T-helper 2 cell treated with Interferon-gamma antibody and Interleukin-4, amounts not matched to agents 100 ng/mL and 5 ng/mL, for 36 hours (primary cell): Measurements from ENCODE around the gene IGSF3. TPM values are rescaled to one million over a fixed set of nuclear protein-coding genes. Genes with fewer than 3 reads are reported as not detected.
"Not testable (repeated sequence)": the region's sequence is repeated elsewhere in the genome, so short reads cannot be mapped to it uniquely, and the experiment has no call there.

ENCODE experiments used
- intact Hi-C: fragments of 100-400 bp; cut with micrococcal nuclease; formaldehyde crosslinking; loops from one replicate; pipeline ENCODE4 v1.15.1; 2023
- total RNA-seq: library from RNA; stranded (reverse); gene quantifications from 2 replicates; pipeline ENCODE4 v1.2.3, GENCODE V29; 2022

IGSF3 gene
- total RNA-seq, 1 donor from 2014 or later = 0.82 TPM

DNA sequence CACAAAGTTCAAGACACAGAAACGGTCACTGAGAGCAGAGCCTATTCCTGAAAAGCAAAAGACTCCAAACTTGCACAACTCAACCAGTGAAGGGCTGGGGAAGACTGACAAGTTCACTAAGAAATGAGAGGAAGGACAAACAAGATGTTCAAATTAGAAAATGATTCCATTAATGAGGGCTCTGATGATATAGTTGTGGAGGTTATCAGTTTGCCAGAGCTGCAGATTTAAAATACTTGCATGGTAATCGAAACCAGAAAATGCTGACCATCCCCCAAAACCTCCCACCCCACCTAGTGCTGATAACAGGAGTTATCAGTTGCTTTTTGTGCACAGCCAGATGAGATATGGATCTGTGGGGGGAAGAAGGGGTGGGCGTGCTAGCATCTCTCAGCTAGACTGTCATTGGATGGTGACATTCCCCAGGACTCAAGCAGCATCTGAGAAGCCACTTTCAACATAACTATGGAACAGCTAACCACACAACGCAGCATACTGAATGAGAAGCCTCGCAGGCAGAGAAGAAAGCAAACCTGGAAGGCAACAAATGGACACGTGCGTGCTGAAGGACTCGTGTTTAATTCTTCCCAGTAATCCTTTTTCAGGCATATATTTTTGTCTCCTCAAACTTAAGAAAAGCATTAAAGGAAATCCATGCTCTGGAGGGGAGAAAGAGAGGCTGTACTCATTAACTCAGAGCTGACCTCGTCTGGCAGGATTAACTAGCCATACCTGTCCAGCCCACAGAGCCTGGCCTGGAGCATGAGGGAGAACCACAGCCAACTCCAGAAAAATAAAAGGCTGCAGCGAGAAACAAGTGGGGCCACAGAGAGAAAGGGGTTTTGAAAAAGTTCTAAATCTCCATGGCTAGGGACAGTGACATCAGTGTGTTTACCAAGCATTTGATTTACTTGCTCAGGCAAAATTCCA lies 35.3 kb downstream of the IGSF3 start:
- intact Hi-C loops = not testable (repeated sequence)

DNA sequence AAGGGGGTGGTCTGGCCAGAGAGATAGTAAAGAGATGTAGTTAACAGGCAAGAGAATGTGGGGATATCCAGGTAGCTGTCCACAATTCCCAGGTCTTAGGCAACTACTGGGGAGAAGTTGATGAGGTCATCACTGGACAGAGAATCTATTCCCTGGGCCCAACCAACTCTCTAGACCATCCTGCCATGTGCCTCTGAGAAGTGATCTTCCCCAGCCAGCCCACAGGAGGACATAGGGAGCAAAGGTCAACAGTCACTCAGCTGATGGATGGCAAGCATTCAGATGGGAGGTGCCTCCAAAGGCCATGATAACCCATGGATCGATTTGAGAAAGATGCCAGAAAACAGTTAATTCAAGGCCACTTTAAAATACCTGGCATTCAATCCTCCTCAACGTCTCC lies 36.0 kb downstream of the IGSF3 start:
- intact Hi-C loops = not testable (repeated sequence)

DNA sequence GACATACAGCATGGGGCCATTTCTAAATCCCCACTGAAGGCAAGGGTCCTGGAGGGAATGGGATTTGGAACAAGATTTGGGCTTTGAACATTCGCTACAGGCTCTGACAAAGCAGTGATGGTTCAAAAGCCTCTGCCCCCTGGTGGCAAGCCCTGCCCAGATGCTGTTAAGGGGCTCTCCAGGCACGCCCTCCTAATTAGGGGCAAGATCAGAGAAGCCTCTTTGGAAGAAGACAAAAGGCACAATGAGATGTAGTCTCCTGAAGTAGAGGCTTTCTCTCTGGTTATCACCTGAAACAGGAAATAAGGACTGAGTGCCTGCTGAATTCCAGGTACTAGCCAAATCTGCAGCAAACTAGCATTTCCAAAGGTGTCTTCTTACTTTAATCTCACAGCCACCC lies 37.5 kb downstream of the IGSF3 start:
- intact Hi-C loops = not testable (repeated sequence)

DNA sequence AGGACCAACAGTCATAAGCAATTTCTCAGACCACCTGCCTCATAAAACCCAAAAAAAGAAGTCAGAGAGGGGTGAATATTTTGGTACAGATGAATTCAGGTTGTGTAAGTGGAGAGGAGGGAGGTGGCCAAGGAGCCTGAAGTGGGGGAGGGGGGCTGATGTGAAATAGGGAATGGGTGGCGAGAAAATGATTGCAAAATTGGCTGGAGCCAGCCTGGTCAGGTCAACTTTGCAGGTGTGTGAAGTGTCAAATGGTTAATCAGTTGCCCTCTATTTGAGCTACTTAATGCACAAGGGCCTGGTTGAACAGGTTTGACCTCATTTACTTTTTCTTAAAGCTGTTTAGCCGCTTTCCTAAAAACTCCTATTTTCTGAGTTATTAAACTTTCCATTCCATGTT lies 38.1 kb downstream of the IGSF3 start:
- intact Hi-C loops = not testable (repeated sequence)

DNA sequence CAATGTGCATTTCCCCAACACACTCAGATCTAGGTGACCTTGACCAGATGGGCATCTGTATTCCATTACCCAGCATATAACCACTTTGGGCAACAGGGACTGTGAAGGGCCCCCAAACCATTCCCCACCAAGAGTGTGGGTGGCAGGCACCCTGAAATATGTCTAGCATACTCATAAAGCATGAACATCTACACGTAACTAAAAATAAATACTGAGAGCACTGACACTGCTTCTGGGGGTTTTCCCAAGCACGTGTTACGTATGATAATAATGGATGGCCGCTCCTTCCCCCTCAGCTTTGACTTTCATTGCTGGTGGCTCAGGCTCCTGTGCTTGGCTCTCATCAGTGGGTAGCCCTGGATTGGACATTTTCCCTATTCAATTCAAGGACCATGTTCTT lies 39.1 kb downstream of the IGSF3 start:
- intact Hi-C loops = no loop called here

DNA sequence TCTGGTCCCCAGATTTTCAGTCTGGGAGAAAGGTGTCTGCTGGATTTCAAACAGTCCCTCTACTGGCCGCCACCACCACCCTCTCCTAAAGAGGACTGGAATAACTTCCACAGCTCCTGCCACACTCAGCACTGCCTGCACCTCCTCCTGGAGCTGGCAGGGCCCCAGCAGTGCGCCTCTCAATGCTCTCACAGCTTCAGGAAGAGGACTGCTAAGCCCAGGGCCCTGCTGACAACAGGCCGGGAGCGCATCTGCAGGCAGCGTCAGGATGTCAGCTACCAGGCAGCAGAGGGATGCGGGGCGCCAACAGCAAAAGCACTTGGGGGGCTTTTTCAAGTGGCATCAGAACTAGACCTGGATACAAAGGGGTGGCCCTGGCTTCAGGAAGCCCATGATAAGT lies 40.2 kb downstream of the IGSF3 start:
- intact Hi-C loops = not testable (repeated sequence)

DNA sequence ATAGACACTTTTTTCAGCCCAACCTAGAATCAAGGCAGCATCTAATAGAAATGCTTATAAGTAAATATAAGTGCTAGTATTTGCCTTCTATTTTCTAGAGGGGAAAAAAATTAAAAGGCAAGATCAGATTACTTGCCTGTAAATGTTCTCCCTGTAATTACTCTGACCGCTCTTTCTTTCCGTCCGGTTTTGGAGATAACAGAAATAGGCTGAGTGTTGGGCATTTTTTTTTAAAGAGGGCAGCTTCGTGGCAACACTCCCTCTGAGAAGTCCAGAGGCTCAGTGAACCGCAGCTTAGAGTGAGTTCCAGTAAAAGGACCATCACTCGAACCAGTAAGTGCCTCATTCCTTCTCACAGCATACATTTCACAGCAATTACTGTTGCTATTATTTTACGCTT lies 40.6 kb downstream of the IGSF3 start:
- intact Hi-C loops = not testable (repeated sequence)

GRCh38 chr1:116625155-116625554 lies 42.4 kb downstream of the IGSF3 start:
- intact Hi-C loops = not testable (repeated sequence)

DNA sequence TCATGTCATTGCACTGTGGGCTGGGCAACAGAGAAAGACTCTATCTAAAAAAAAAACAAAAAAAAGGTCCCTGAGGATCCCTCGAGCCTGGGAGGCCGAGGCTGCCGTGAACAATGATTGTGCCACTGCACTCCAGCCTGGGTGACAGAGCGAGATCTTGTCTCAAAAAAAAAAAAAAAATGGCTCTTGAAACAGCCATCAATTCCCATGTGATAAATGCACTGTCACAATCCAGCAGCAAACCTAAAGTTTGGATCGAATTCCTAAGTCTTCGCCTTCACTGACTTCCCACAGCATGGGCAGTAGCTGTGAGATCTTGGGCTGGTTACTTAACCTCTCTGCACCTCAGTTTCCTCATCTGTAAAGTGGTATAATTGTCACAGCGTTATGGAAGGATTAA lies 43.5 kb downstream of the IGSF3 start:
- intact Hi-C loops = no loop called here

GRCh38 chr1:116622496-116622895 lies 45.0 kb downstream of the IGSF3 start:
- intact Hi-C loops = not testable (repeated sequence)

- intact Hi-C loops = not testable (repeated sequence)
Observed at GRCh38 chr1:116621756-116622155, 45.8 kb downstream of the IGSF3 start.

GRCh38 chr1:116620392-116620791 lies 47.1 kb downstream of the IGSF3 start:
- intact Hi-C loops = not testable (repeated sequence)

DNA sequence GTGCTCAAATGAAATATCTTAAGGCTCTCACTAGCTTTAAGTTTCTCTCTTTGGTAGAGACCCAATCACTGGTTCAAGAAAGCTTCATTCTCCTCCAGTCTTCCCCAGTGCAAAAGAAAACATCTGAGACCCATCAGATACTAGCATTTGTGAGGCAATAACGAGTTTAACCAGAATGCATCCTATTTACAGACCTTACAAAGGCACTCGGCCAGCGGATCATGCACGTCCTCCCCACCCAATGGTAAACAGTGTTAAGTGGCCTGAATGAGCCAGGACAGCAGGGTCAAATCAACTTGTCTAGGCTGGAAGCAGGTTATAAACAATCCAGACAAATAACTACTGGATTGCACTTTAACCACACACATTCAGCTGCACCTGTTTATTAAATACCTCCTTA lies 48.4 kb downstream of the IGSF3 start:
- intact Hi-C loops = not testable (repeated sequence)

GRCh38 chr1:116617808-116618207 lies 49.7 kb downstream of the IGSF3 start:
- intact Hi-C loops = not testable (repeated sequence)

- intact Hi-C loops = not testable (repeated sequence)
Observed at GRCh38 chr1:116613825-116614224, 53.7 kb downstream of the IGSF3 start.

- intact Hi-C loops = not testable (repeated sequence)
Observed at GRCh38 chr1:116609801-116610371, 57.6 kb downstream of the IGSF3 start.

DNA sequence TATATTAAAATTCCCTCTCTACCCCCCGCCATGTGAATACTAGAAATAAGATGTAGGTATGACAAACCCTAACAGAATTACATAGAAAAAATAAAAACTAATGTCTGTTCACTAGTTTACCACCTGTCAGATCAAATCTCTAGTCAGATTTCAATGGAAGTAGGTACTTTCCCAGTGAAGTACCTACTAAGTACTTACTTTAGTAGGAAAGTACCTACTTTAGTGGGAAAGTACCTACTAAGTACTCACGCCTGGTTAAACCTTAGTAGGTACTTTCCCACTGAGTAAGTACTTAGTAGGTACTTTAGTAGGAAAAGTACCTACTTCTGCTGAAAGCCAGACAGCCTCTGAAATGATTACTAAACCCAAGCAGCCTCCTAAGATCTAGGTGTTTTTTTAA lies 58.7 kb downstream of the IGSF3 start:
- intact Hi-C loops = not testable (repeated sequence)

DNA sequence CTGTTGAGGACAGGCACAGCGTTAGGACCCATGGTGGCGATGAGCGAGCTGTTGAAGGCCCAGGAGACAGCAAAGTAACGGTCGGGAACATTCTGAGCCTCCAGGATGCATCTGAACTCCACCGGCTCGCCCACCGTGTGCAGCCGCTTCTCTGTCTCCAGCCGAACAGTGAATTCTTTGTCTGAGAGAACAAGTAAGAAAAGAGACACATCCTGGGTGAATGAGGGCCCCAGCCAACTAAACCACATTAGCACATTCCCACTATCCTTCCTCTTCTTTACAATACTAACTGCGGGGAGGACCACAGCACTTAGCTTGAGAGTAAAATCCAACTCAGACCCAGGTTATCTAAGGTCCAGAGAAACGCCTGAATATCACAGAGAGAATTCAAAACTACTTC lies 59.4 kb downstream of the IGSF3 start:
- intact Hi-C loops = not testable (repeated sequence)

DNA sequence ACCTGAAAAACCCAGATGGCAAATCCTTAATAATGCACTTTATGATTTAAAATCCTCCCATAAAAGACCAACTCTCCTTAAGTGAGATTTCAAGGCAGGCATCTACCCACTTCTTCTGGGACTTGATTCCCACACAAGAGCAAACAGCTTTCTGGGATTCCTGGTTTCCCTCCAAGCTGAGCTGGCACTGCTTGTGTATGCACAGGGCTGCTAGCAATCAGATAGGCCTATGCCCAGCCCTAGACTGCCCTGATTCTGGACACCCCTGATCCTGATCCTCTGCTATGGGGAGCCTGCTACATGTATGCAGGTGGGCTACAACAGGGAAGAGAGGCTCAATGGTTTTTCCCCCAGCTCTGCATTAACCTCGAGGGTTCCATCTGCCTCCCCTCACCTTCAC lies 60.1 kb downstream of the IGSF3 start:
- intact Hi-C loops = not testable (repeated sequence)

GRCh38 chr1:116606067-116606466 lies 61.5 kb downstream of the IGSF3 start:
- intact Hi-C loops = not testable (repeated sequence)

DNA sequence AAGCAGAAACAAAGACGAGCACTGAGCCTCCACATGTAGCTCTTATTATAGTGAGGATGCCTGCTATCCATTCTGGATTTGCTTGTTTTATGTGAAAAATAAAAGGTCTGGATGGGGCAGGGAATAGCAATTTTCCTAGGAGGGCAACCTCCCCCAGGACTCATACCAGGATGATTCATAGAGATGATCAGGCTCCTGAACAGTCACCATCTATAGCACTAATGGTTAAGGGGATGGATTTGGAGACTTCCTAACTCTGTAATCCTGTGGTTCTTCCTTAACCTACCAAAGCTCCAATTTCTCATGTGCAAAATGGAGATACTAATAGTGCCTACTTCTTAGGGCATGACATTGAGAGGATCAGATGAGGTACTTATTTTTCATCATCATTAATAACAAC lies 62.2 kb downstream of the IGSF3 start:
- intact Hi-C loops = no loop called here

- intact Hi-C loops = not testable (repeated sequence)
Observed at GRCh38 chr1:116604408-116604807, 63.1 kb downstream of the IGSF3 start.

DNA sequence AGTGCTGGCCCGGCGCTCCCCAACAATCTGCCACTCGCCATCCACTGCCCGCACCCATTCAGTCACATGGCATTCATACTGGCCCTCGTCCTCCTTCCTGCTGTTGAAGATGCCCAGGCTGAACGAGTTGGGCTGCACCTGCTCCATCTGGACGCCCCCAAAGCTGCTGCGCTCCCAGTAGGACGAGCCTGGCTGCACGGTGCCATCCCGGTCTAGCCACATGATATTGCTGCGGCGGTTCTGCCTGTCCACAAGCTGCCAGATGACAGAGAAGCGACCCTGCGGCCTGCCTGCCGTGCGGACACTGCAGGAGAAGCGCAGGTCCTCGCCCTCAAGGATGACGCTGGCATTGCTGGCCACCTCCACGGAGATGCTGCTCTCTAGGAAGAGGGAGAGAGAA lies 63.9 kb downstream of the IGSF3 start:
- intact Hi-C loops = not testable (repeated sequence)
